Stimulated activated effector memory CD8-positive, alpha-beta T cell treated with anti-CD3 and anti-CD28 coated beads, Interleukin-12 subunit alpha, Interleukin-12 subunit beta, amount 100 ng/mL, for 72 hours (primary cell): Measurements from ENCODE around the gene ANKRD13C.

ENCODE experiments used
- ATAC-seq: fragments of 150-1000 bp; cut with Tn5 transposase; 2 replicates; pipeline ENCODE4 v1.10.0; 2021
- DNase-seq, 2 donors: peaks; one replicate each; pipeline ENCODE4 v3.0.0; 2021 to 2022; ENCODE audit warnings: low spot score in 2 of 2
- H3K27ac Mint-ChIP-seq: one replicate; pipeline ENCODE4 v1.8.0; 2022; ENCODE audit warnings: mild to moderate bottlenecking, mixed read lengths
- H3K36me3 Mint-ChIP-seq: one replicate; pipeline ENCODE4 v1.8.0; 2022; ENCODE audit warnings: mild to moderate bottlenecking, mixed read lengths
- H3K4me1 Mint-ChIP-seq: one replicate; pipeline ENCODE4 v1.8.0; 2022; ENCODE audit warnings: mixed read lengths
- H3K4me3 Mint-ChIP-seq: one replicate; pipeline ENCODE4 v1.8.0; 2022; ENCODE audit warnings: mild to moderate bottlenecking, mixed read lengths
- H3K9me3 Mint-ChIP-seq: one replicate; pipeline ENCODE4 v1.8.0; 2022; ENCODE audit warnings: mixed read lengths

Gene ANKRD13C

GRCh38 chr1:70336050-70336449, 18.5 kb downstream of the ANKRD13C start:
- Mint-ChIP-seq H3K4me1 (peaks cover 16% of the 10 kb centered on the region), H3K9me3 (no peaks in the 10 kb centered on the region), H3K27ac (no peak overlapping the region), H3K4me3 (no peak overlapping the region), H3K36me3 (peaks cover 72% of the 10 kb centered on the region)
- DNase-seq: no peak
- no peak for ATAC-seq

GRCh38 chr1:70334436-70334835, 20.1 kb downstream of the ANKRD13C start:
- Mint-ChIP-seq H3K4me3 (no peak overlapping the region), H3K36me3 (peaks cover 80% of the 10 kb centered on the region), H3K9me3 (no peaks in the 10 kb centered on the region), H3K27ac (no peak overlapping the region), H3K4me1 (peaks cover 21% of the 10 kb centered on the region)
- DNase-seq: no peak
- no peak for ATAC-seq

- peaks cover 21% of the 10 kb centered on the region for H3K4me1 Mint-ChIP-seq
- H3K9me3 Mint-ChIP-seq: no peaks in the 10 kb centered on the region
- ATAC-seq (no peak), DNase-seq (no peak)
- H3K27ac Mint-ChIP-seq: peak overlapping the region; percentile 26
- peaks cover 80% of the 10 kb centered on the region for H3K36me3 Mint-ChIP-seq
- H3K4me3 Mint-ChIP-seq: no peak overlapping the region
Measured at GRCh38 chr1:70333245-70333644, 21.3 kb downstream of the ANKRD13C start.

GRCh38 chr1:70331962-70332361, 22.6 kb downstream of the ANKRD13C start:
- peaks cover 28% of the 10 kb centered on the region for H3K4me1 Mint-ChIP-seq
- H3K27ac Mint-ChIP-seq: peak overlapping the region; percentile 43
- ATAC-seq (no peak), DNase-seq (no peak)
- peaks cover 74% of the 10 kb centered on the region for H3K36me3 Mint-ChIP-seq
- H3K9me3 Mint-ChIP-seq: no peaks in the 10 kb centered on the region
- no peak overlapping the region for H3K4me3 Mint-ChIP-seq

DNA sequence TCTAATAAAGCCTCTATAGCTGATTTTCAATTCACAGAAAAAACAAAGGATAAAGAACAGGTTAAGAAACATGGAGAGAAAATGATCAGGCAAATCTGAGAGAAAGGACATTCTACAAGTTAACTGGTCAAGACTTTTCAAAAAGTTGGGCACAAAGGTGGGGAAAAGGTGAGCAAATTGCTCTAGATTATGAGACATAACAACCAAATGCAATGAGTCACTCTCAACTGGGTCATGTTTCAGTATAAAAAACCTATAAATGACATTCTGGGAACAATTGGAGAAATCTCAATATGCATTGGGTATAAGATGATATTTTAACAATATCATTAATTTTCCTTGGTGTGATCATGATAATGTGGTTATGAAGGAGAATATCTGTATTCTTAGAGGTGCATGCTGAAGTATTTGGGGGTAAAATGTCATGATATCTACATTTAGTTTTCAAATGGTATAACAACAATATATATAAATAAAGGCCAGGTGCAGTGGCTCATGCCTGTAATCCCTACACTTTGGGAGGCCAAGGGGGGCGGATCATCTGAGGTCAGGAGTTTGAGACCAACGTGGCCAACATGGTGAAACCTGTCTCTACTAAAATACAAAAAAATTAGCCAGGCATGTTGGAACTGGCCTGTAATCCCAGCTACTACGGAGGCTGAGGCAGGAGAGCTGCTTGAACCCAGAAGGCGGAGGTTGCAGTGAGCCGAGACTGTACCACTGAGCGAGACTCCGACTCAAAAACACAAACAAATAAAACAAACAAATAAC, 27.0 kb downstream of the ANKRD13C start:
- DNase-seq (no peak), ATAC-seq (peak; percentile 31)
- Mint-ChIP-seq H3K9me3 (no peaks in the 10 kb centered on the region), H3K27ac (no peak overlapping the region), H3K4me1 (peaks cover 22% of the 10 kb centered on the region), H3K4me3 (no peak overlapping the region), H3K36me3 (peaks cover 81% of the 10 kb centered on the region)

DNA sequence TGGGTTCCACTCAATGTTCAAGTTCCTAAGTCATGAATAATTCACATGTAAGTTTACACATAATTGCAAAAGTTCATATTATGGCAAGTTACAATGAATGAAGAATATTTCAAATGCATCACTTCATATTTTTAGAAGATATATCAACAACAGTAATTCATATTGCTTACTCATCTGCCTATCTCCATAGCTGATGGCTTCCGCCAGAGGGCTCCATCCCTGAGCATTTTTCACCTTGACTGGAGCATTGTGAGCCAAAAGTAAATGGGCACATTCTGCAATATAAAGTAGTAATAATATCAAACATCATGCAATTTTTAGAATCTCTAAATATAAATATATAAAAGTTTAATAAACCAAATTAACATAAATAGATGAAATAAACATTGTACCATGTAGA, 29.8 kb downstream of the ANKRD13C start:
- H3K36me3 Mint-ChIP-seq: peaks cover 77% of the 10 kb centered on the region
- DNase-seq: no peak
- no peaks in the 10 kb centered on the region for H3K9me3 Mint-ChIP-seq
- peaks cover 8% of the 10 kb centered on the region for H3K4me1 Mint-ChIP-seq
- no peak overlapping the region for H3K4me3 Mint-ChIP-seq
- ATAC-seq: no peak
- H3K27ac Mint-ChIP-seq: no peak overlapping the region

GRCh38 chr1:70319750-70320149, 34.8 kb downstream of the ANKRD13C start:
- DNase-seq: no peak

DNA sequence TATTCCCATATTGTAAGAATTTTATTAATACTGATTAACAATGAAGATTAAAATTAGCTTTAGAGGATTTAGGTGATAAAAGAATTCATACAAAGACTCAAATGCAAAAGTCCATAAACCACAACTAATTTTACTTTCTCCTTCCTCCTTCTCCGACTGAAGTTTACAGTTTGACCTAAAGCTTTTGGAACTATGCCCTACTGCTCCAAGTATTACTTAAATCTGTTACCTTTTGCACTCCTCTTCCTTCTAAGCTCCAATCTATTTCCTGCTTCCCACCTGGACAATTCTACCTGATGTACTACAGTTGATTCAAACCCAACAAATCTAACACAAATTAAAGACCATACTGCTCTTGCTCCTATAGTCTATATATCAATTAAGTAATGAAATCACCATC, 36.3 kb downstream of the ANKRD13C start:
- no peak overlapping the region for H3K27ac Mint-ChIP-seq
- no peaks in the 10 kb centered on the region for H3K9me3 Mint-ChIP-seq
- no peak overlapping the region for H3K4me3 Mint-ChIP-seq
- DNase-seq (no peak), ATAC-seq (no peak)
- H3K4me1 Mint-ChIP-seq: peaks cover 6% of the 10 kb centered on the region
- peaks cover 49% of the 10 kb centered on the region for H3K36me3 Mint-ChIP-seq

More at GRCh38 chr1:70319750-70320149, 34.8 kb downstream of the ANKRD13C start:
- ATAC-seq: no peak
- no peak overlapping the region for H3K27ac Mint-ChIP-seq
- H3K4me3 Mint-ChIP-seq: no peak overlapping the region
- peaks cover 52% of the 10 kb centered on the region for H3K36me3 Mint-ChIP-seq
- H3K4me1 Mint-ChIP-seq: peaks cover 6% of the 10 kb centered on the region
- no peaks in the 10 kb centered on the region for H3K9me3 Mint-ChIP-seq

DNA sequence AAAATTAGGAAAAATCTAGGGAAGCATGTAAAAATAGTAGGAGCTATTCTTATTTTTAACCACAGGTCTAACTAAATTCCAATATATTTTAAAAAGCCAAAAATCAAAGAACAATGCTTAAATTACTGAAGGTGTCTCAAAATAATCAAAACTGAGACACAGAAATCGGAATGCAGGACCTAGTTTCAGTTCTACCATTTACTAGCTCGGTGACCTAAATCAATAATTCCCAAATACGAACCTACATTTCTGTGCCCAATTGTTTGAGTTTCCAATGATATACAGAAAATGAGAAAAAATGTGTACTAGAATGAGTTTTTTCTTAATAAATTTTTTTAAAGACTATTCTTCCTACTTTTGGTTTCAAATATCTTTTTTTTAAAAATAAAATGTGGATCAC, 37.4 kb downstream of the ANKRD13C start:
- H3K4me1 Mint-ChIP-seq: peaks cover 6% of the 10 kb centered on the region
- no peak overlapping the region for H3K27ac Mint-ChIP-seq
- H3K36me3 Mint-ChIP-seq: peaks cover 49% of the 10 kb centered on the region
- H3K4me3 Mint-ChIP-seq: no peak overlapping the region
- no peak for DNase-seq
- no peak for ATAC-seq
- H3K9me3 Mint-ChIP-seq: no peaks in the 10 kb centered on the region

GRCh38 chr1:70315782-70316181, 38.7 kb downstream of the ANKRD13C start:
- Mint-ChIP-seq H3K4me3 (no peak overlapping the region), H3K4me1 (peaks cover 6% of the 10 kb centered on the region), H3K27ac (no peak overlapping the region), H3K9me3 (no peaks in the 10 kb centered on the region), H3K36me3 (peaks cover 51% of the 10 kb centered on the region)
- DNase-seq (no peak), ATAC-seq (no peak)

DNA sequence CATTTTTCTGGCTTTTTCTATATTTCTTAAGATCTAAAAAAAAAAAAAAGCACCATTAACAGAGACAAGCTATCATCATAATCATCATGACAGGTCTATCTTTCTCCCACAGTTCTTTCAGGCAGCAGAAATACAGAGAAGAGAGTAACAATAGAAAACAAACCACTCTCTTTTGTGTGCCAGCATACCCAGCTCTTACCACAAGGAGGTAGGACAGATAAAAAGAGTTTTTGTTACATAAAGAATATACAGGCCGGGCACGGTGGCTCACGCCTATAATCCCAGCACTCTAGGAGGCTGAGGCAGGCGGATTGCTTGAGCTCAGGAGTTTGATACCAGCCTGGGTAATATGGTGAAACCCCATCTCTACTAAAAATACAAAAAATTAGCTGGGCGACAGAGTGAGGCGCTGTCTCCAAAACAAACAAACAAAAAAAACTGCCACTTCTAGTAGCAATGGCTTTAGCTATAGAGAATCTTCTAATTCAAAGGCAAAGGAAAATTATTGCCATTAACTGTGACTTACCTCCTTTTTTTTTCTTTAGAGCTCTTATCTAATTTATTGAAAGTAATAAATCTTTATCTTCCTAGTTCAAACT, 39.7 kb downstream of the ANKRD13C start:
- no peak for ATAC-seq
- Mint-ChIP-seq H3K4me1 (peaks cover 6% of the 10 kb centered on the region), H3K4me3 (no peak overlapping the region), H3K36me3 (peaks cover 53% of the 10 kb centered on the region), H3K9me3 (no peaks in the 10 kb centered on the region), H3K27ac (no peak overlapping the region)
- no peak for DNase-seq

- no peak overlapping the region for H3K4me3 Mint-ChIP-seq
- no peaks in the 10 kb centered on the region for H3K9me3 Mint-ChIP-seq
- no peaks in the 10 kb centered on the region for H3K4me1 Mint-ChIP-seq
- ATAC-seq (no peak), DNase-seq (no peak)
- no peak overlapping the region for H3K27ac Mint-ChIP-seq
- H3K36me3 Mint-ChIP-seq: peaks cover 83% of the 10 kb centered on the region
Measured at GRCh38 chr1:70311369-70311768, 43.2 kb downstream of the ANKRD13C start.

GRCh38 chr1:70299472-70299871, 55.0 kb downstream of the ANKRD13C start:
- Mint-ChIP-seq H3K9me3 (no peaks in the 10 kb centered on the region), H3K4me3 (no peak overlapping the region), H3K4me1 (peaks cover 12% of the 10 kb centered on the region), H3K36me3 (peaks cover 92% of the 10 kb centered on the region), H3K27ac (peak overlapping the region; percentile 12)
- ATAC-seq (no peak), DNase-seq (no peak)

DNA sequence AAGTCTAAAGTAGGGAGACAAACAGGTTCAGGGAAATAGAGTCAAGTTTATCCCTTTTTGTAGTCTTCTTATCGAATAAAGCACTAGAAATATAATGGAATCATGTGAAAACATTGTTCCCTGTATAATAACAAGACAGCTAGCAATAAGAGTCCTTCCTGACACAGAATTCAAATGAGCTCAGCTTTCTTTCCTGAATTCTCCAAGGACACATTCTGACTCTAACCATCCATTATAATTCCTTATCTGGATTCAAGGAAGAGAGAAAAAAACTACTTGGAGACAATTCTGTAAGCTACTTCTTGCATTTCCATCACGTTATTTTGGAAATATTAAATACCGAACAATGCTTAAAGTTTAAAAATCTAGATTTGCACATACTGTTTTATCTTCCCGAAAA, 58.8 kb downstream of the ANKRD13C start:
- Mint-ChIP-seq H3K9me3 (no peaks in the 10 kb centered on the region), H3K36me3 (peaks cover 93% of the 10 kb centered on the region), H3K27ac (no peak overlapping the region), H3K4me3 (no peak overlapping the region), H3K4me1 (peaks cover 12% of the 10 kb centered on the region)
- DNase-seq: no peak
- no peak for ATAC-seq

DNA sequence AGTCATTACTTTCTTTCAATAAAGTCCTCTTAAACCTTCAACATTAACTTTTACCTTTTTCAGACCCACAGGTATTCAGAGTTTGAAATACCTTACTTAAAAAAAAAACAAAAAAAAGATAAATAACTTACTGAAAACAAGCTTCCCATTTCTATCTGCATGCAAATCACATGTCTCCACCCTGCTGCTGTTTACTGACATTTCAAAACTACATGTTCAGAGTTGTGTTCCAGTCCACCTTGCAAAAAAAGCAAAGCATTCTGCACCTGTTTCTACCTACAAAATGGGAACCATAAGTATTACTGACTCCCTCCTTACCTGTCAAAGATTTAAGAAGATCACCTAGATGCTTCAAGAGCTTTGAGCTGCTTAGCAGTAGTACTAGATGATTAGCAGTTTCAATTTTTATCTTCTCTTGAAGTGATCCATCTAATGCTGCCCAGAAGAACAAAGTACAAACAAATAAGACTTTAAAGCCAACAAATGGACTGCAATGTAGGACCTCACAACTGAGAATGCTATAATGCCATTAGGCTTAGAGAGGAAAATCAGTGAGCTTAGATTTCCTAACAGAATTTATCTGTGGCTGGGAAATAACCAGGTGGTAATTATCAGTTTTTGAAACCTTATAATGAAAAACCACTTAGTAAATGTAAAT, 61.2 kb downstream of the ANKRD13C start:
- Mint-ChIP-seq H3K9me3 (no peaks in the 10 kb centered on the region), H3K4me3 (no peak overlapping the region), H3K36me3 (peaks cover 97% of the 10 kb centered on the region), H3K27ac (no peak overlapping the region), H3K4me1 (no peaks in the 10 kb centered on the region)
- DNase-seq (no peak), ATAC-seq (no peak)

GRCh38 chr1:70290218-70290617, 64.3 kb downstream of the ANKRD13C start:
- H3K9me3 Mint-ChIP-seq: no peaks in the 10 kb centered on the region
- H3K27ac Mint-ChIP-seq: no peak overlapping the region
- H3K4me3 Mint-ChIP-seq: no peak overlapping the region
- H3K36me3 Mint-ChIP-seq: peaks cover 98% of the 10 kb centered on the region
- DNase-seq (no peak), ATAC-seq (peak; percentile 56)
- H3K4me1 Mint-ChIP-seq: no peaks in the 10 kb centered on the region
